ENCODE measurements around the gene LRIF1.
"Not testable (repeated sequence)": the region's sequence is repeated elsewhere in the genome, so short reads cannot be mapped to it uniquely, and the experiment has no call there.

Gene LRIF1

DNA sequence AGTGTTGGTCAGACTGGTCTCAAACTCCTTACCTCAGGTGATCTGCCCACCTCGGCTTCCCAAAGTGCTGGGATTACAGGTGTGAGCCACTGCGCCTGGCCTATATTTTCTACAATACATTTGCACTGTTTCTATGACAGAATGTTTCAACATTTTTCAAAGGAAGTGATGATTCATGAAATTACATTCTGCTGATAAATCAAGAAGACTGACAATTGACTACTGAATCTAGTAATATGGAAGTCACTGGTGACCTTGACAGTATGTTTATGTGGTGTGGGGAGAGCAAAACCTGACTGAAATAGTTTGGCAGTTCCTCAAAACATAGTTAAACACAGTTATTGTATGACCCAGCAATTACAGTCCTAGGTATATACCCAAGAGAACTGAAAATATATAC lies 18.1 kb downstream of the LRIF1 start:
- no peak for DNase-seq

DNA sequence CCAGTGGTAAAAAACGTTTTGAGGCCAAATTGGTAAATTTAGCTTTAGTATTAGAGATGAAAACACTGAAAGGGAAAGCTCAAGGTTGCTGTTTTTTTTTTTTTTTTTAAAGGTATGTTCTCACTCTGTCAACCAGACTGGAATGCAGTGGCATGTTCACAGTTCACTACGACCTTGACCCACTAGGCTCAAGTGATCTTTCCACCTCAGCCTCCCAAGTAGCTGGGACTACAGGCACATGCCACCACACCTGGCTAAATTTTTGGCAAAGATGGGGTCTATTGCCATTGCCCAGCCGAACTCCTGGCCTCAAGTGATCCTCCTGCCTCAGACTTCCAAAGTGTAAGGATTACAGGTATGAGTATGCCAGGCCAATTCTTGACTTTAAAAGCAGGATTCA lies 18.9 kb downstream of the LRIF1 start:
- DNase-seq, result no peak

DNA sequence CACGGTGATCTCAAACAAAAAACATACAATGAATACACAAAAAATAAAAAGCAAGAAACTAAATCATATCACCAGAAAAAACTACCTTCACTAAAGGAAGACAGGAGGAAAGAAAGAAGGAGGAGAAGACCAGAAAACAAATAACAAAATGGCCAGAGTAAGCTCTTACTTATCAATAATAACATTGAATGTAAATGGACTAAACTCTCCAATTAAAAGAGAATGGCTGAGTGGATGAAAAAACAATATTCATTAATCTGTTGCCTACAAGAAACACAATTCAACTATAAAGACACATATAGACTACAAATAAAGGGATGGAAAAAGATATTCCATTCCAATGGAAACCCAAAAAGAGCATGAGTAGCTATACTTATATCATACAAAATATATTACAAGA lies 27.2 kb downstream of the LRIF1 start:
- no peak for DNase-seq

DNA sequence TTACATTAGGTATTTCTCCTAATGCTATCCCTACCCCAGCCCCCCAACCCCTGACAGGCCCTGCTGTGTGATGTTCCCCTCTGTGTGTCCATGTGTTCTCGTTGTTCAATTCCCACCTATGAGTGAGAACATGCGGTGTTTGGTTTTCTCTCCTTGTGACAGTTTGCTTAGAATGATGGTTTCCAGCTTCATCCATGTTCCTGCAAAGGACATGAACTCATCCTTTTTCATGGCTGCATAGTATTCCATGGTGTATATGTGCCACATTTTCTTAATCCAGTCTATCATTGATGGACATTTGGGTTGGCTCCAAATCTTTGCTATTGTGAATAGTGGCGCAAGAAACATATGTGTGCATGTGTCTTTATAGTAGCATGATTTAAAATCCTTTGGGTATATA lies 32.6 kb downstream of the LRIF1 start:
- DNase-seq, result not testable (repeated sequence)

DNA sequence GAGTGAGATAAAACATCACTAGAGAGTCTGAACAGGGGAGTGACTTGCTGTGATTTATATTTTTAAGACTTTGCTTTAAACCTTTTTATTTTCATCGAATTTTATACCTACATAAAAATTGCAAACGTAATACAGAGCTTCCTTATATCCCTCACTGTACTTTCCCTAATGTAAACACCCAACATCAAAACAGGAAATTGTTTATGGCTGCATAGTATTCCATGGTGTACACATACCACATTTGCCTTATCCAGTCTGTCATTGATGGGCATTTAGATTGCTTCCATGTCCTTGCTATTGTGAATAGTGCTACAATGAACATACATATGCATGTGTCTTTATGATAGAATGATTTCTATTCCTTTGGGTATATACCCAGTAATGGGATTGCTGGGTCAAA lies 34.8 kb downstream of the LRIF1 start:
- DNase-seq, result no peak

DNA sequence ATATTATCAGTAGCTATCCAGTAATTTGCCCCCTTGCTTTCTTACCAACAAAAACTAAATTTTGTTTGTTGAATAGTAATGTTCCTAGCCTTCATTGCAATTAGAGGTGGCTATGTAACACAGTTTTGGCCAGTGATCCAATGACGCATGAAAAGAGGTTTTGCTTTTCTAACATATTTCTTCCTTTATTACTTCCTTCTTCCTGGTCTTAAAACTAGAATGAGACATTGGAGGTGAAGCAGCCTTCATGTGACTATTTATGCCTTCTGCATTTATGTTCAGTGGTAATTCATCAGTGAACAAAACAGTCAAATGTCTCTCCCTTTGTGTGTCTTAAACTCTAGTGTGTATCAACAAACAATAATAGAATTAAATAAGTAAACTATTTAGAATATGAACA lies 35.5 kb downstream of the LRIF1 start:
- DNase-seq, result no peak

DNA sequence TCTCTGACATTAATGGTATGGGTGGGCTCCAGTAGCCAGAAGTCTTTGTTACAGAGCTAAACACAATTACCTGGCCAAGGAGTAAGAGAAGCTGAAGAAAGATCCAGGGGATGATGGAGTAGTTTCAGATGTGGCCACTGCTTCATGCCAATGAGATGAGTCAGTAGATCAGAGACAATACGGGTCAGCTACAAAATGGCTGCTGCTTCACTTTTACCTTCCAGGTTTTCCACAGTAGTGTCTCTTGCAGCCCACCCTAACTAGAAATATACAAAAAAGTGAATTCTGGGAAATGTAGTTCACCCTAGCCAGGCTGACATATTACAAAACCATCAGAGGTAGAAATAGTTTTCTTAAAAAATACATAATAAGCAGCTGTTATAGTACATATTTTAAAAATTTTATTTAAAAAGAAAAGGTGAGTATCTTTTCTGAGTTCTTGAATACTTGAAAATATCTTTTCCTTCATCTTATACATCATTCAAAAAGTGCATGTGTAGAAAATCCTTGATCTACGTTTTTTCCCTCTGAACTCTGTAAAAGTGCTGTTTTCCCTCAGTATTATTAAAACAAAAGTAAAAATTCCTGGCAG lies 36.1 kb downstream of the LRIF1 start:
- DNase-seq, result no peak

DNA sequence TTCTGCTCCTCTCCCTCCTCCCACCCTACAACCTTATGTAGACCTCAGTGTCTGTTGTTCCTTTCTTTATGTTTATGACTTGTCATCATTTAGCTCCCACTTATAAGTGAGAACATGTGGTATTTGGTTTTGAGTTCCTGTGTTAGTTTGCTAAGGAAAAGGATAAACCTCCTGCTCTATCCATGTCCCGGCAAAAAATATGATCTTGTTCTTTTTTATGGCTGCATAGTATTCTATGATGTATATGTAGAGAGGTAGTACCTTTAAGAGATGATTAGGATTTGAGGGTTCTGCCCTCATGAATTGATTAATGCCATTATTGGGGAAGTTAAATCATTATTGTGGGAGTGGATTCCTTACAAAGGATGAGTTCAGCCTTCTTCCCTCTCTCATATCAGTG lies 41.8 kb downstream of the LRIF1 start:
- DNase-seq, result no peak

DNA sequence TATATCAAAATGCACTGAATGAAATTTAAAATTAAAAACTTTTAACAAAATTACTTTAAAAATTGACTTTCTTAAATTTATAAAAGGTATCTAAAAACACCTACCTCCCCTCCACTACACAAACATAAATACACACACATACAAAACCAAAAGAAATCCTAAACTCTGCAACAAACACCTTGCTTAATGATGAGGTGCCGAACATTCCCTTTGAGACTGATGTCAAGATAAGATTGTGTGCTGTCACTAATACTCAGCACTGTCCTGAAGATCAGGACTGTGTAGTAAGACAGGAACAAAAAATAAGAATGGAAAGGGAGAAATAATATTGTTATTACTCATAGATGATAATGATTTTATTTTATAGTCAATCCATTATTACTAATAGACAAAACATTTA lies 45.7 kb downstream of the LRIF1 start:
- DNase-seq, result no peak

DNA sequence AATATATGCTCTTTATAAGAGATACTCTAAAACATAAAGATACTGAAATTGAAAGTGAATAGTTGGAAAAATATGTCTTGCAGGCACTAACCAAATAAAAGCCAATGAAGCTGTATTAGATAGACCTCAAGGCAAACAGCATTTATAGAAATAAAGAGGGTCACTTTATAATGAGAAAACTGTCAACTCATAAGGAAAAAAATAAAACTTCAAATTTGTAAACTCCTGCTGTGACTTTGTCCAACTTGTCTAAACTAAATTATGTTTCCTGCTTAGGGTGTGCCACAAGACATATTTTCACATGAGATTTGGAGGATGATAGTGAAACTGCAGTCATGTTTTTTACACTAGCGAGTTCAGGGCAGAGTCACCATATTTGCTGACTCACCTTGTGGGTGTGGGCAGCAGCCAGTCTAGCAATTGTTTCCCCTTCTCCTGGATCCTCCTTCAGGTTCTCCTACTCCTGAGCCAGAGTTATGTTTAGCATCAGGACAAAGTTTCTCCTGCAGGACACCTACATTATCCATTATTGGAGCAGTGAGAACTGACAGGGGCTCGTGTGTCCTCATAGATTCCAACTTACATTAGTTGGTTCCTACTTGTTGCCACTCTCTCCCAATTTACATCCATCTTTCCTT lies 46.9 kb downstream of the LRIF1 start:
- DNase-seq, result no peak

DNA sequence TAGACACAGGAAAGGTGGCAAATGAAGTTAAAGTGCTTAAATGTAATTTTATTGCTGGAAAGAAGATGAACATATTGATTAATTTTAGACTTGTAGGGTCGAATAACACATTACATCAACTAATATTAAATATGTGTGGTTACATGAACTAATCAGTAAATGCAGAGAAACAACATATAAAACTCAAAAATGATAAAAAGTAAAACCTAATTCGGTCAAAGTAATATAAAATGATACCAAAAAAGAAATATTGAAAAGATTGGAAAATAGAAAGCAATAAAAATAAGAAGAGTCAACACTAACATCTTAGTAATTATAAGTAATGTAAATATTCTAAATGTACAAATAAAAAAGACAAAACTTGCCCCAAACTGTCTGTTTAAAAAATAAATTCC lies 47.5 kb downstream of the LRIF1 start:
- no peak for DNase-seq

DNA sequence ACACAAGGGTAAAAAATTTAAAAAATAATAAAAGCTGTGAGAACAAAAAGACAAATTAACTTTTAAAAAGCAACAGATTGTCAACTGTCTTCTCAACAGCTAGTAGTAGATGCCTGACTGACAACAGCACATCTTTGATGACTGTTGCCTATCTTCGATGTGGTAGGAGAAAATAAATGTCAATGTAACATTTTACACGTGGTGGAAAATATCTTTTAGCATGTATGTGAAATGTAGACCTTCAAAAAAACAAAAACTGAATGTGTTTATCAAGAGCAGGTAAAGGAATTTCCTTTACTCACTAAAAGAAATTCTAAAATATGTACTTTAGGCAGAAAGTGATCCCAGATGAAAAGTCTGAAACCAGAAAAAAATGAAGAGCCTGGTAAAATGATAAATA lies 47.9 kb downstream of the LRIF1 start:
- DNase-seq, result no peak

DNA sequence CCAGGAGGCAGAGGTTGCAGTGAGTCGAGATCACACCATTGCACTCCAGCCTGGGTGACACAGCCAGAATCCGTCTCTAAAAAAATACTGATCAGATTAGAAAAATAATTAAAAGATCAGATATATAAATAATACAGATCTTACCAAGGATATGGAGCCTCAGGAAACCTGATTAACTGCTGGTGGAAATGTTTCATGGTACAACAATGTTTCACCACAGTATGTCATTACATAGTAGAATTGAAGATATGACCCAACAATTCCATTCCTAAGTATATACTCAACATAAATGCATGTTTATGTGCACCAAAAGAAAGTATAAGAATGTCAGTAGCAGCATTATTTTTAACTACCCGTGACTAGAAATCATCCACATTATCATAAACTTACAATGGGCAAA lies 49.0 kb downstream of the LRIF1 start:
- DNase-seq, result no peak

DNA sequence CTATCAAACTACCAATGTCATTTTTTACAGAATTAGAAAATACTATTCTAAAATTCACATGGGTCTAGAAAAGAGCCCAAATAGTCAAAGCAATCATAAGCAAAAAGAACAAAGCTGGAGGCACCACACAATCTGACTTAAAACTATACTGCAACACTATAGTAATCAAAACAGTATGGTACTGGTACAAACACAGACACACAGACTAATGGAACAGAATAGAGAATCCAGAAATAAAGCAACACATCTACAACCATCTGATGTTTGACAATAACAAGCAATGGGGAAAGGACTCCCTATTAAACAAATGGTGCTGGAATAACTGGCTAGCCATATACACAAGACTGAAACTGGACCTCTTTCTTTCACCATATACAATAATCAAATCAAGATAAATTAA lies 50.9 kb downstream of the LRIF1 start:
- DNase-seq, result no peak

DNA sequence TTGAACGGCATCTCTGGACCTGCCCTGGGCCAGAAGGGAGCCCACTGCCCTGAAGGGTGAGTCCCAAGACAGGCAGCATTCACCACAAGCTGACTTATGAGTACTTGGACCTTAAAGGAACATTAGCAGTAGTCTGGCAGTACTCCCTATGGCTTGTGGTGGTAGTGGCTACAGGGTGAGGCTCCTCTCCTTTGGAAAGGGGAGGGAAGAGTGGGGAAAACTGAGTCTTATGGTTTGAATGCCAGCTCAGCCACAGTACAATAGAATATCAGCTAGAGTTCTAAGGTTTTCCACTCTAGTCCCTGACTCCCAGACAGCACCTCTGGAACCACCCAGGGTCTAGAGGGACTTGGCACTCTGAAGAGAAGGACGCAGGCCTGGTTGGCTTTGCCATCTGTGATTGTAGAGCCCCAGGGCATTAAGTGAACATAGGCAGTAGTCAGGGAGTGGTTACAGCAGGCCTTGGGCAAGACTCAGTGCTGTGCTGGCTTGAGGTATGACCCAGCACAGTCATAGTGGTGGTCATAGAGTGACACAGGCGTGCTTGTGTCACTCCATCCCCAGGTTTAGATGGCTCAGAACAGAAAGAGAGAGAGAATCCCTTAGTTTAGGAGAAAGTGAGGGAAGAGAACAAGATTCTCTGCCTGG lies 59.7 kb downstream of the LRIF1 start:
- no peak for DNase-seq

DNA sequence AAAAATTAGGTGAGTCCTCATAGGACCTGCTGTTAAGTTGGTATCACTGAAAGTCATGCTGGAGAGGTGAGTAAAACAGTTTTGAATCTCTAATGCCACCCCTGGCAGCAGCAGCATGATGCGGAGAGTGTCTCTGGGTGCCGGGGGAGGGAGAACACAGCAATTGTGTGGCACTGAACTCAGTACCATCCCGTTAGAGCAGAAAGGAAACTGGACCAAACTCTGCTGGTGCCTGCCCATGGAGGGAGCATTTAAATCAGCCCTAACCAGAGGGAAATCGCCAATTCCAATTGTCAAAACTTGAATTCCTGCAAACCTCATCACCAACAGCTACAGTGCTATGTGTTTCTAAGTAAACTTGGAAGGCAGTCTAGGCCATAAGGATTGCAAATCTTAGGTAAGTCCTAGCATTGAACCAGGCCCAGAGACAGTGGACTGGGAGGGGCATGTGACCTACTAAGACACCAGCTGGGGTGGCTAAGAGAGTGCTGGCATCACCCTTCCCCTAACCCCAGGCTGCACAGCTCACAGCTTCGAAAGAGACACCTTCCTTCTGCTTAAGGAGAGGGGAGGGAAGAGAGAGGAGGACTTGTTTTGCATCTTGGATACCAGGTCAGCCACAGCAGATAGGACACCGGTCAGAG lies 60.8 kb downstream of the LRIF1 start:
- DNase-seq, result no peak

DNA sequence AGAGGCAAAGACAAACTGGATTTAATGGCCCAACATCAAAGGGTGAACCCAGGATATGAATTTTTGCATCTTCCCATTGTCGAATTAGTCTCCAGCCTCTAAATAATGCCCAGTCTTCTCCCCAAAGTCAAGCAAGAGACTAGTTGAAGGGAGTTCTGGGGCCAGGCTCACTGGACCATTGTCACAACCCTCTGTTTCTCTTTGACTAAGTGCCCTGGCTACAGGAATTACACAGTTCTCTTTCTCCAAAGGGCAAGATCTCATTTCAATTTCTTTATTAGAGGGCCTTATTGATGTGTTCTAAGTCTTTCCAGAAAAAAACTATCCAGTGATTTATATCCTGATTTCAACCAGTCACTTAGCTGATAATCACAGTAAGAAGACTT lies 64.3 kb downstream of the LRIF1 start:
- DNase-seq, result no peak

DNA sequence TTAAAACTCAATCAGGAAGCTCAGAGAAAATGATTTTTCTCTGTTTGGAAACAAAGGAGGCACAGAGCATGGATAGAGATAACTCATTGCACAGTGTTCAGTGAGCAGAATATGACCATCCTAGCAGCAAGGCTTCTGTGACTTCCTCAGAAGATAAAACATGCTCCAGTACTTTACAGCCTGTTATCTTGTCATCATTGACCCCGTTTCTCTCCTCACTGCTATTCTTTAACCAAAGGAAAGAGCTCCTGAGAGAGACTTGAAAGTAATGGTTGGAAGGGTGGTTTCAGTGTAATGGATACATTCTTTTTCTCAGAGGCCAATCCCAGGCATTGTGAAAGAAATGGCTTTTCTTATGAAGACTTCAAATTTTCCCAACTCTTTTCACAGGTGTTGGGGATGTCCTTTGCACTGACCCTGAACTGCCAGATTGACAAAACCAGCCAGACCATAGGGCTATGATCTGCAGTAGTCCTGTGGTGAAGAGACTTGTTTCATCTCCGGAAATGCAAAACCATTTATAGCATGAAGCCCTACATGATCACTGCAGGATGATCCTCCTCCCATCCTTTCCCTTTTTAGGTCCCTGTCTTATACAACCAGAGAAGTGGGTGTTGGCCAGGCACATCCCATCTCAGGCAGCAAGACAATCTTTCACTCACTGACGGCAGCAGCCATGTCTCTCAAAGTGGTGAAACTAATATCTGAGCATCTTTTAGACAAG lies 64.8 kb downstream of the LRIF1 start:
- no peak for DNase-seq

DNA sequence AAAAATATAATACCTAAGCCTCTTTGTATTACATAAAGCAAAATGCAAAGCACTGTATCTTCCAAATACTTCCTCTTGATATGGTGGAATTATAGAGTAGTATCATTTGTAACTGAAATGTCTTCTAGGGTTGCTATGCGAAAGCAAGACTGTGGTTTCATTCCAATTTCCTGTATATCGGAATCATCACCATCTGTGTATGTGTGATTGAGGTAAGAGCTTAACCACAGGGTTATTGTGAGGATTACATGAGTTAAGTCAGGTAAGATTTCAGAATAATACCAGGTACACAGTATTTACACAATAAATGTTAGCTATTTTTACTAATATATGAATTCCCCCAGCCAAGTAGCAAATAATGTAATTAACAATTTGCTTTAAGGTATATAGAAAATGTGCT lies 66.0 kb downstream of the LRIF1 start:
- DNase-seq, result no peak
